LoVo (cell line): ENCODE measurements around the gene DNAJB7.
"Not testable (repeated sequence)": the region's sequence is repeated elsewhere in the genome, so short reads cannot be mapped to it uniquely, and the experiment has no call there.

Experiments
- DNase-seq: peaks from one replicate; pipeline ENCODE4 v3.0.0-alpha.2; 2016; ENCODE audit warnings: low spot score

DNAJB7 gene

DNA sequence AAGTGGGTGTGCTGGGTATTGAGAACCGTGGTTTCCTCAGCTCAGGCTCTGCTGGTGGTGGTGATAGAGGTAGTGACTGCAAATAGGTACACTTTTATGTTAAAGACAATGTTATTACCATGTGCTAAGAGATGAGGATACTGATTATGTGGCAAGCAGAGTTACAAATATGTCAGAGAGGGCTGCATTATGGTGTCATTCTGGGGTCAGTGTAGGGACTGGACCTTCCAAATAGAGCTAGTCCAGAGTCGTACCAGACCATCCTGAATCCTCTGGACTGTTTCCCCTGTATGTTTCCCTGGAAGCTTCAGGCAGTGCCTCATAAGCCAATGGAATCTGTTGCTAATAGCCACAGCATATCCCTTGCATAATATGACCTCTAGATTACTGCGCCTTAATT is at the start of gene DNAJB7:
Gene DNAJB7, minus strand, starts transcription at position 101 of the 400 bp plus-strand sequence. CDS start 119 bp downstream, outside the sequence.
- DNase-seq, result no peak

DNA sequence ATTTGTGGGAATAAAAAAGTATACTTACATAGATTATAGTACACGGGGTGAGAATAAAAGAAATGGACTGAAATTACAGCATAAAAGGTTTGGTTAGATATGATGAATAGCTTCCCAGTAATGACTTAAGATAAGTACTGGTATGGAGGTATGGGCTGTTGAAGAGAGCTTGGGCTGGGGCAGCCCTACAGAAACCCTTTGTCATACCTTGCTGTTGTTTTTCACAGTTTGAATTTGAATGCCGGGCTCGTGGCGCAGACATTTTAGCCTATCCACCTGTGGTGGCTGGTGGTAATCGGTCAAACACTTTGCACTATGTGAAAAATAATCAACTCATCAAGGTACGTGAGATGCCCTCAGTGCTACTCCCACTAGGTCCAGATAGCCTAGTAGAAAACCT is 47.0 kb upstream of the DNAJB7 start:
- DNase-seq, result no peak

DNA sequence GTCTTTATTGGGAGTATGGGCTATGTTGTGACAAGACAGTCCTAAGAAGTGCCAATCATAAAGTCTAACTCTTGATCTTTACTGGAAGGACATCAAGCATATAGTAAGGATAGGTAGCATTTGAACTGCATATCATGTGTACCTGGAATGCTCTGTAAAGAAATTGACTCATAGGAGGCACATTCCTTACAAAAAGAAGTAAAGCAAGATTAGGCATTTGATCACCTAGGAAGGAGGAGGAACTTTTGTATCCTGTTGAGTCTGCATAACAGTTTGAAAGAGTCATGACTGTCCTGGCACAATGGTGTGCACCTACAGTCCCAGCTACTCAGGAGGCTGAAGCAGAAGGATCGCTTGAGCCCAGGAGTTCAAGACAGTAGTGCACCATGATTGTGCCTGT is 42.2 kb upstream of the DNAJB7 start:
- no peak for DNase-seq

DNA sequence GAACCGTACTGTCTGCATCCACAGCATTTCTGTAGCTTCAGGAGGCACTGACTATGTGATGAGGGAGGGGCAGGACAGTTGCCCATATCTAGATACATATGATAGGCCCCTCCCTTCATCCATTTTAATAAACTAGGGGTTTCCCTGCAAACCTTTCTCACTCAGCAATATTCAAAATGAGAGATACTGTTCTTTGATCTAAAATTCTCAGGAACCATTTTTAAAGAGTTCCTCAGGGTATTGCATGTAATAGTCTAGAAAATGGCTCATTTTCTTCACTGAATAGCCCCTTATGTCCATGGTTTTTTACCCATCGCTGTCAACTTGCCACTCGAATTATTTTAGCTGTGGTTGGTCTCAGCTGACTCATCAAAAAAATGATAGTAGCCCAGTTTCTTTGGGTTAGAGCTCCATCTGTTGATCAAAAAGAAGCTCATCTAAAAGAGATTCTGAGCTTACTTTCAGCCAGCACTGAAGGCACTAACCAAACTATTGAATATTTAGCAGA is 37.0 kb upstream of the DNAJB7 start:
- DNase-seq, result peak; percentile 20

DNA sequence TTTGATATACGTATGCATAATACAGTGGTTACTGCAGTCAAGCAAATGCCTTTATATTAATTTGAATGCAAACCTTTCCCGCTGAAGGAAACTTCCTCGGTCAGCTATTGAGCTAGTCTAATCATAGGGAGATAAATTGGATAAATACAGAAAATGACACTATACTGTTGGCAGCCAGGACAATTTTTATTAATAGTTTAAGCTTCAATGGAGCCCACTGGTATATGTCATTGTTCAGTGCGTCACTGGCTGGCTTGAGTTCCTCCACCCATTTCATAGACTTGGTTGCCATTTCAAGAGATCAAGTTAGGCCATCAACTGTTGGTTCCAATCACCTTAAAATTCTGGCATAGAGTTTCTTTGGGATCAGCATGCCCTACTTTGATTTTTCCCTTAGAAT is 32.5 kb upstream of the DNAJB7 start:
- no peak for DNase-seq

DNA sequence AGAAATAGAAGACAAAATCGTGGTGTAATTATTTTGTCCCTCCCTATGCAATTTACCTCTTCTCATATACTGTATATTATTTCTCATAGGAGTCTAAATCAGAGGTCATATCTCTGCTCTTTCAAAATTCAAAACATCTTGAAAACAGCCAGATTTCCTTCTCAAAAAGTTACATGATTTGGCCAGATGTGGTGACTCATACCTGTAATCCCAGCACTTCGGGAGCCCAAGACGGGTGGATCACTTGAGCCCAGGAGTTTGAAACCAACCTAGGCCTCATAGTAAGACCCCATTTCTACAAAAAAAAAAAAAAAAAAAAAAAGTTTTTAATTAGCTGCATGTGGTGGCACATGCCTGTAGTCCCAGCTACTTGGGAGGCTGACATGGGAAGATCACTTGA is 29.0 kb upstream of the DNAJB7 start:
- DNase-seq, result no peak

DNA sequence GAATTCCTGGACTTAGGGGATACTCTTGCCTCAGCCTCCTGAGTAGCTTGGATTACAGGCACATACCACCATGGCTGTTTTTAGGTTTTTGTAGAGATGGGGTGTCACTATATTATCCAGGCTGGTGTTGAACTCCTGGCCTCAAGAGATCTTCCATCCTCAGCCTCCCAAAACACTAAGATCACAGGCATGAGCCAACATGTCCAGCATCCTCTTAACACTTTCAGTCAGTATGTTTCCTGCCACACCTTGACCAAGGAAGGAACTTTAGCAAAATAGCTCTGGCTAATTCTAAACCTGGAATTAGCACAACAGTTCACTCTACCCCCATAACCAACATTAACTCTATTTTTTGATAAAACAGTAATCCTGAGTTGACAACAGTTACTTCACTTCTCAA is 27.2 kb upstream of the DNAJB7 start:
- DNase-seq, result no peak

DNA sequence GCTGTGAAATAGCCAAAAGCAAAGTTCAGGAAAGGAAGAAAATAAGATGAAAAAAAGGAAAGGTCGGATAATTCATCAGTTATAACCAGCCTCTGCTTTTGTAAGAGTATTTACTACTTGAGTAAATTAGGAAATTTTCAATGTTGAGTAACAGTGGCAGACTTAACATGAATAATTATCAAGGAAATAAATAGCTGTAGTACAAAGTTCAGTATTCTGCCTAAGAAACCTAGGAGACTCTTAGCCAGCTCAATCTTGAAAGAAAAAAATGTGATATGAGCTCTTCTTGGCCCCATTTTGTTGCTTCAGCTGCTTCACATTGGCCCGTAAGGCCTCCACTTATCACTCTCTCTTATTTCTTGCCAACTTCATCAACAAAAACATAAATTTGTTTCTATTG is 17.0 kb upstream of the DNAJB7 start:
- DNase-seq, result no peak

DNA sequence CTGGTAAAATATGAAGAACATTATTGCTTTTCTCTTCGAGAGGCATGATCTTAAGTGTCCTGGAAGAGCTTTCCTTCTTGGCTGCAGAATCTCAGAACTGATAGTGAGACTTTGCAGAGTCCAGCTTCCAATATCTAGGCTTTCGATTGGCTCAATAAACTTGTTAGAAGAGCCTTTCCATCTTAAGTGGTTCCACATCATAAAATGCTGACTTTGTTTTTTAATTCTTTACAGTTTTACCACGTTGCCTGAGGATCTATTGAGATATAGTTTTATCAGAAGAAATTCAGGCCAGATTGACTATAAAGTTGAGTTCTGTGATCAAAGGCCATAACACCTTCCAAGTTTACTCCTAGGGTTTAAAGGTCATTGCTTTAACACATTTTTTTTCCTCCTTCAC is 15.6 kb upstream of the DNAJB7 start:
- peak; percentile 22 for DNase-seq

DNA sequence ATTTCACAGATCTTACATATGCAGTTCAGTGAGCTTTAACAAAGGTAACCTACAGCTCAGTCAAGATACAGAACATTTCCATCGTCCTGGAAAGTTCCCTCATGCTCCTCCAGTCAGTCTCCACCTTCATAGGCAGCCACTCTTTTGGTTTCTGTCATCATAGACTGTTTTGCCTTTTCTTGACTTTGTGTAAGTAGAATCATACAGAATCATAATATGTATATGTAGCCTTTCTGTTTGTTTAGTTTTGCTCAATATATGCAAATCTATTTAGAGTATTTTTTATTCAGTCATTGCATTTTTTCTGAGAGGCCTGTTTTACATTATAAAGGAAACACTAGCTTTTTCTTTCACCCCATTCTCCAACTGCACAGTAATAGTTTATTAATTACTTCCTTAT is 15.0 kb upstream of the DNAJB7 start:
- DNase-seq, result no peak

DNA sequence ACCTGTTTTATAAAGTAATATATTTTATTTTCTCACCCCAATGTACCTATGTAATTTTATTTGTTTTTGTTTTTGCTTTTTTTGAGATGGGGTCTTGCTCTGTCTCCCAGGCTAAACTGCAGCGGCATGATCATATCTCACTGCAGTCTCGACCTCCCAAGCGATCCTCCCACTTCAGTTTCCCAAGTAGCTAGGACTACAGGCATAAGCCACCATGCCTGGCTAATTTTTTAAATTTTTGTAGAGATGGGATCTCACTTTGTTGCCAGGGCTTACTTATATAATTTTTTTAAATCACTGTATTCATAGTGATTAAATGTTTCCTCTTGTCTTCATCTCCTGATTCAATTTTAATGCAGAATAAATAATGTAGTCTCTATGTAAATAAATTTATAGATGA is 13.2 kb upstream of the DNAJB7 start:
- DNase-seq, result no peak

DNA sequence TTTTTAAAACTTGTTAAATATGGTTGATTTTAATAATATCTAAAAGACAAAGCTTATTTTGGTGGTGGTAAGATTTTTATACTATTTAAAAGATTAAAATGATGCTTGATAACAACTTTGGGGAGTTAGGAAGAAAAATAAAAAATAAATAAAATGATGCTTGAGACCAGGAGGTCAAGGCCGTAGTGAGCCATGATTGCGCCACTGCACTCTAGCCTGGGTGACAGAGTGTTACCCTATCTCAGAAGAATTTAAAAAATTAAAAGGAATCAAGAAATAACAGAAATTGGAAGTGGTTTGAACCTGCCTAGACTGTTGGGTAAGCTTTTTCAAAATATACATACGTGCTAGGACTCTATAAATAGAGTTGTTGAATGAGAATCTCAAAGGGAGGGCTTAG is 12.1 kb upstream of the DNAJB7 start:
- DNase-seq, result no peak

DNA sequence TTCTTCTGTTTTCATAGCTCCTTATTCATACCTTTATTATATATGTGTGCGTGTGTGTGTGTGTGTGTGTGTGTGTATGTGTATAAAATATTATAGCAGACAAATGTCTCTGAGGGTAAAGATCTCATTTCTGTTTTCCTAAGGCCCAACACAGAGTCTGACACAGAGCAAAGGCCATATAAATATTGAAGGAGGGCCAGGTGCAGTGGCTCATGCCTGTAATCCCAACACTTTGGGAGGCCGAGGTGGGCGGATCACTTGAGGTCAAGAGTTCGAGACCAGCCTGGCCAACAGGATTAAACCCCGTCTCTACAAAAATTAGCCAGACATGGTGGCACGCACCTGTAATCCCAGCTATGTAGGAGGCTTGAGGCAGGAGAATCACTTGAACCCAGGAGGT is 6.5 kb upstream of the DNAJB7 start:
- DNase-seq, result not testable (repeated sequence)

DNA sequence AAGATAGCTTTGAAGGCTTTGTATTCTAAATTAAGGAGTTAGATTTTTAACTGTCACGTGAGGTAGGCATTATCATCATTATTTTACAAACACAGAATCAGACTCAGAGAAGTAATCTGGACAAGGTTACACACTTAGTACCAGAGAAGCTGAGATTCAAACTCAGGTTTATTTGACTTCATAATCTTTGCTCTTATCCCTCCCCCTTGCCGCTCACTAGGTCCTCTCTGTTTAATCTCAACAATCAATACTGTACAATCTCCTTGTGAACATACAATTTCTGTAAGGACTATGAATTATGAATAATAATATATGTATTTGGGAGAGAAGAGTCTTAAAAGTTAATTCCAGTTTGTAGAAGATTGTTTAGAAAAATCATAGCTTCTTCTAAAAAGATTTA is 5.2 kb upstream of the DNAJB7 start:
- DNase-seq, result no peak

DNA sequence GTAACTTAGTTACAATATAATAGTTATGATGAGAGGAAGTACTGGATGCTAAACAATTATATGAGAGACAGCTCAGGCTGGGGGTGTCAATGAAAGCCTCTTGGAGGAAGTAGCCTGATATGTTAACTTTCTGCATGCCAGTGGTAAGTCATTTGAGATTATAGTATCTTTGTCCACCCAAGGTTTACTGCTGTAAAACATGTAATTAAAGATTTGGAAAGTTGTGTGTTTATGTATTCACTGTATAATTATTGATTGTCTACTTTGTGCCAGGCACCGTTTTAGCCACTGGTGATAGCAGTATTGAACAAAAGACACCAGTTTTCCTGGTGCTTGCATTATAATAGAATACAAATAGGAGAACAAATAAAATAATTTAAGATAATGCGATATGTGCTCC is 624 bp upstream of the DNAJB7 start:
- DNase-seq, result no peak

DNA sequence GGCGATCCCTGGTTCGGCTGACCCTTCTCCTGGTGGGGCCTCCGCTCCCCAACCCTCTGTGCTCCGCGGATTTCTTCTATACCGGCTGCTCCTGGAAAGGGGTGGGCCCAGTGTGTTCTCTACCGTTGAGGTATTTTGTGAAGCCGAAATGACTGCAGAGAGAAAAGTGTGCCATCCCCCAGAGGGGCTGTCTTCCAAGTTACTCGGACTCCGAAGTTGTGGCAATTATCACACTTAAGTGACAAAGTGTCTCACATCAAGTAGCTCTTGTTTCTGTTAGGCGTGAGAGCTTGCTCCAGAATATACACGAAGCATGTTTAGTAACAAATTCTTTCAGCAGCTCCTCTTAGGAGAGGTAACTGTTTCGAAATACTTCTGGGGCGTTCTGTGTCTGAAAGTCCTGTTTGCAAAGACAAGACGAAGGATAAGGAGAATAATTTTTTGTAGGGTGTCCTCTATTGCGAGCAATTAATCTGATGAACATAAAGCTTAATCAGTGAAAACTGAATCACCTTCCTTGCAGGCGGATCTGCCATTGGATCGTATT is 4.5 kb downstream of the DNAJB7 start:
- no peak for DNase-seq

DNA sequence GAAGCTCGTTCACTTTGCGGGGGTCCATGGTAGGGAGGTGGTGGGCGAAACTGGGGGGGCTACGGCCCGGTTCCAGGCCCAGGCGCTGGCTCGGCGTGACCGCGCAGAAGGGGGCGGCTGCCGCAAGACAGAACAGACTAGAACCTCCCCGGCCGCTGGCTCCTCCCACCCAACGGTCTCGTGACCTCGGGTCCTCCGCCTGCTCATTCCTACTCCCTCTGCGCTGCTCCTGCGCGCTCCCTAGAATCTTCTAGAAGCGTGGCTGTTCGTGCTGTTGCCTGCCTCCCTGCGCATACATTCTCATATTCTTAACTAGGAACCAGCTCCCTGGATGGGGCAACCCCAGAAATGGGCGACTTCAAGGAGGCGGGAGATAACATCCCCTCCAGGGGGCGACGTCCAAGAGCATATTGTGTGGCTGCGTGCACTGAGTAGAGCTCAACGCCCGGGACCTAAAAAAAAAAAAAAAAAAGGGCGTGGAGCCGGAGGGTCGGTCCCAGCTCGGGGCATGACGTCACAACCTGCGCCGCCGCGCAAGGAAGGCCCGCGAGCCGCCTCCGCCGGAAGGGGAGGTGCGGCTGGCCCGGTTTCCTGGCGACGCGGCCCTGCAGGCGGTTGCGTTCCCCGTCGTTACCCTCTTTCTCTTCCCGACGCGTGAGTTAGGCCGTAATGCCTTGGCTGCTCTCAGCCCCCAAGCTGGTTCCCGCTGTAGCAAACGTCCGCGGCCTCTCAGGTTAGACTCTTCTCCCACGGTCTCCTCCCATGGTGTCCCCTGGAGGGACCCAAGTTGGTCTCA is 5.2 kb downstream of the DNAJB7 start, which contains the start of the genes ST13 and XPNPEP3:
Gene ST13, minus strand, starts transcription at position 127 of the 796 bp plus-strand sequence. Its CDS starts 99 bp downstream, at position 28.
Gene XPNPEP3, plus strand, starts transcription at position 636 of the 796 bp plus-strand sequence. Its CDS starts 34 bp downstream, at position 670.
- peak; percentile 94 for DNase-seq

DNA sequence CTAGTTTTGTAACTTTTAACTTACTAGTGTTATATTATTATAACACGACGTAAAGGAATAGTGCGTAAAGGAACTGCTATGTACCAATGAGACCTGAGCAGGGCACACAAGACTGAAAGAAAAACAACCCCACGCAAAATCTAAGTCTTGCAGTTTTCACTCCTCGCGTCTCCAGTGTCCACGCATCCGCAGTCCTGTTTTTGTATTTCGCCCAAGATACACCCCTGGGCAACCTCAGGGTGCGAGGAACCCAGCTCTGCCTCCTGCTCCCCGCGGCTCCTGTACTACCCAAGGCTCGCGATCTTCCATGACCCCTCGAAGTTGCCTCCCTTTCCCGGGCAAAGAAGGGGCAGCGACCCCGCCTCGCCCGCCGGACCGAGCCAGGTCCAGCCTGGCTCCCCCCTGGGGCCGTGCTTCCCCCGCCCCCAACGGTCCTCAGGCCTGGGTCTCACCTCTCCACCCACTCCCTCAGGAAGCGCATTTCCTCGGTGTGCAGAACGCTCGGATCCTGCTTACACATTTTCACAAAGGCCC is 5.9 kb downstream of the DNAJB7 start:
- DNase-seq, result peak; percentile 7

DNA sequence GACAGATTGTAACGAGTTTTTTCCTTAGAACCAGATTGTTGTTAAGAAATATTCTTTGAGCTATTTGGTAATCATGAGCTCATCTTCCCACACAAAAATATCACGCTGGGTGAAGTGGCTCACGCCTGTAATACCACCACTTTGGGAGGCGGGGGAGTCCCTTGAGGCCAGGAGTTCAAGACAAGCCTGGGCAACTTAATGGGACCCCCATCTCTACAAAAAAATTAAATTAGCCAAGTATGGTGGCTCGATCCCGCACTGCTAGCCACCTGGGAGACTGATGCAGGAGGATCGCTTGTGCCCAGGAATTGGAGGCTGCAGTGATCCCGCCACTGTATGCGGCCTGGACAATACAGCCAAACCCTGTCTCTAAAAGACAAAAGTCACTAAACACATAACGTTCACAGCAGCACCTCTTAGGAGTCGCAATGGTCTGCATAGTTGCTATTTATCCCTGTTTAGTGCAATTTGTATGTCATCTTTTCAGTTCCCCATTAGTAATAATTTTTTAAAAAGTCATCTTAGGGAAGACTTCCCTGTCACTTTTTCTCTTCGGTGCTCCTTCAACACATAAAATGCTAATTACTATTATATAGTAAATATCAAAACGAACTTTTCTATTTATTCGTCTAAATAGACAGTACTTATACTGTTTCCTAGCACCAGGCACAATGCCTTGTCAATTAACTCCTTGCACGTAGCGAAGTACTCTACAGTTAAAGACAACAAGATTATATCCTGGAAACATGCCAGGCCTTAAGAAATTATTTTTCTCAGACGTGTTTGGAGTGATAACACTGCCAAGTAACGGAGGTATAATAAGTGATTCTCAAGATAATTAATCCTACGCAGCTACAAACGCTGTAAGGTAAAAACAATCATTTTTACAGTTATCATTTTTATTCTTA is 6.6 kb downstream of the DNAJB7 start:
- DNase-seq, result no peak

DNA sequence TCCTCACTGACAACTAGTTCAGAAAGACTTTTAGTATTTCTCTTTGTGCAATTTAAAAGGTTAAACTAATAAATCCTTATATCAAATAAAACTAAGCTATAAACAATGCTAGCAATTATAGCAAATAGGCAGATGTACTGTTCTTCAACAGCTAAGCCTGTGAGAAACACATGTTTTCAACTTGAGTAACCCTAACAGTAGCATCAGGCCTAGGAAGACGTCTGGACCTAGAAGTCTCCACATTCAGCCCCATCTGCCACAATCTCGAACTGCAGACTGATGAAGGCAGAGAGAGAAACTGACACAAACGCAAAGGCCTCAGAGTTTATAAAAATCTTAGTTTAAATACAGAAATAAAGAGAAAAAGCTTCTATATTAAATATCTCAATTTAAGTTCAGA is 8.0 kb downstream of the DNAJB7 start:
- DNase-seq, result no peak

DNA sequence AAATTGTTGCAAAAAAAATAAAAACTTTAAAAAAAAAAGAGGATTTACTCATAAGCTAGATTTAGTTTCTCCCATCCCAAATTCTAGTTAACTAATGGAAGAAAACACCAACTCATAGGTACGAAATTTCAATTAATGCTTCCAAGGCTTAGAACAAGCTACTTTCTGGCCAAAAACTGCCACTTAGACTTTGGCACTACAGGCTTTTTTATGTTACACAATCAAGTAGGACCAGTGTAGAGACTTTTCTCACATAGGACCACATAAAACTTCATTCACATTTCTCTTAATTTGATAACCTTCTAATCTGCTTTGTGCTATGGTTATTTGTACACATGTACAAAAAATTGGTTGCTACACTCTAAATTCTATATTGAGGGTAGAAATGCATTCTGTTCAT is 8.6 kb downstream of the DNAJB7 start:
- DNase-seq, result no peak

DNA sequence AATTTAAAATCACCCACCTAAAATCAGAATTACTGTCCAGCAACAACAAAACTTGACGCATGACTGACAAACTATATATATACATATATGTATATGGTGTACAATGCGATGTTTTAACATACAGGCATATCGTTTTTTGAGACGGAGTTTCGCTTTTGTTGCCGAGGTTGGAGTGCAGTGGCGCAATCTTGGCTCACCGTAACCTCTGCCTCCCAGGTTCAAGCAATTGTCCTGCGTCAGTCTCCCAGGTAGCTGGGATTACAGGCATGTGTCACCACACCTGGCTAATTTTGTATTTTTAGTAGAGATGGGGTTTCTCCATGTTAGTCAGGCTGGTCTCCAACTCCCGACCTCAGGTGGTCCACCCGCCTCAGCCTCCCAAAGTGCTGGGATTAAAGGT is 16.1 kb downstream of the DNAJB7 start:
- DNase-seq, result not testable (repeated sequence)
